ENCODE measurements around the gene ARHGAP18. TPM values are rescaled to one million over a fixed set of nuclear protein-coding genes. Genes with fewer than 3 reads are reported as not detected.

ARHGAP18 gene
- total RNA-seq, 4 donors from 2014 or later, result 5.2 to 15.9 (median 7.4) TPM

- Histone ChIP-seq H3K27me3 (no peaks in the 10 kb centered on the region), H3K9me3 (no peaks in the 10 kb centered on the region), H3K27ac (replicated peaks in 1 of 4) (no peak overlapping the region), H3K4me1 (no peaks in the 10 kb centered on the region), H3K4me3 (no peak overlapping the region), H3K36me3 (no peaks in the 10 kb centered on the region)
- TF ChIP-seq EP300 (IDR thresholded peaks at IDR 0.05), result no peak
- TF ChIP-seq, protein P1, sequence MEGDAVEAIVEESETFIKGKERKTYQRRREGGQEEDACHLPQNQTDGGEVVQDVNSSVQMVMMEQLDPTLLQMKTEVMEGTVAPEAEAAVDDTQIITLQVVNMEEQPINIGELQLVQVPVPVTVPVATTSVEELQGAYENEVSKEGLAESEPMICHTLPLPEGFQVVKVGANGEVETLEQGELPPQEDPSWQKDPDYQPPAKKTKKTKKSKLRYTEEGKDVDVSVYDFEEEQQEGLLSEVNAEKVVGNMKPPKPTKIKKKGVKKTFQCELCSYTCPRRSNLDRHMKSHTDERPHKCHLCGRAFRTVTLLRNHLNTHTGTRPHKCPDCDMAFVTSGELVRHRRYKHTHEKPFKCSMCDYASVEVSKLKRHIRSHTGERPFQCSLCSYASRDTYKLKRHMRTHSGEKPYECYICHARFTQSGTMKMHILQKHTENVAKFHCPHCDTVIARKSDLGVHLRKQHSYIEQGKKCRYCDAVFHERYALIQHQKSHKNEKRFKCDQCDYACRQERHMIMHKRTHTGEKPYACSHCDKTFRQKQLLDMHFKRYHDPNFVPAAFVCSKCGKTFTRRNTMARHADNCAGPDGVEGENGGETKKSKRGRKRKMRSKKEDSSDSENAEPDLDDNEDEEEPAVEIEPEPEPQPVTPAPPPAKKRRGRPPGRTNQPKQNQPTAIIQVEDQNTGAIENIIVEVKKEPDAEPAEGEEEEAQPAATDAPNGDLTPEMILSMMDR (IDR thresholded peaks at IDR 0.05), result no peak
- no peak for TF ChIP-seq POLR2A (IDR thresholded peaks at IDR 0.05; ENCODE audit: low read depth)
- no peak for TF ChIP-seq POLR2AphosphoS5 (IDR thresholded peaks at IDR 0.05)
- intact Hi-C loops (cut with DNase I), result no loop called here
- DNase-seq (ENCODE audit: extremely low spot score), result no peak
Measured at GRCh38 chr6:129534926-129535325, 175.1 kb downstream of the ARHGAP18 start.

Other genes starting within 250 kb of the ARHGAP18 start
- not detected for gene TMEM244, start 151.1 kb upstream of the ARHGAP18 start, total RNA-seq

Data from esophagus muscularis mucosa (tissue), 4 donors.